Left forelimb (tissue), 1 donor: ENCODE measurements around the gene SLC8B1.

Source experiments
- DNase-seq: peaks from one replicate; pipeline ENCODE4 v3.0.0-alpha.2; 2018; ENCODE audit warnings: low spot score

The SLC8B1 gene

GRCh38 chr12:113318900-113319628, 15.8 kb downstream of the SLC8B1 start:
- DNase-seq: no peak

GRCh38 chr12:113318046-113318656, 16.8 kb downstream of the SLC8B1 start:
- DNase-seq: no peak

DNA sequence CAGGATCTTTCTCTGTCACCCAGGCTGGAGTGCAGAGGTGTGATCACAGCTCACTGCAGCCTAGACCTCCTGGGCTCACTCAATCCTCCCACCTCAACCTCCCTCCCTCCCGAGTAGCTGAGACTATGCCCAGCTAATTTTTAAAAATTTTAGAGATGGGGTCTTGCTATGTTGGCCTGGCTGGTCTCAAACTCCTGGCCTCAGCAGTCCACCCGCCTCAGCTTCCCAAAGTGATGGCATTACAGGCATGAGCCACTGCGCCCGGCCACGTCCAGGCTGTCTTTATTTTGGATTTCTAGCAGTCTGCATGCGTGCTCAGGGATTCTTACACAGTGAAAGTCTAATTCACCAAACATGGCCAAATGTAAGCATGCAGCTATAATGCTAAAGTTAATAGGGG, 17.8 kb downstream of the SLC8B1 start:
- DNase-seq: no peak

- no peak for DNase-seq
Measured at GRCh38 chr12:113316155-113316554, 18.8 kb downstream of the SLC8B1 start.

DNA sequence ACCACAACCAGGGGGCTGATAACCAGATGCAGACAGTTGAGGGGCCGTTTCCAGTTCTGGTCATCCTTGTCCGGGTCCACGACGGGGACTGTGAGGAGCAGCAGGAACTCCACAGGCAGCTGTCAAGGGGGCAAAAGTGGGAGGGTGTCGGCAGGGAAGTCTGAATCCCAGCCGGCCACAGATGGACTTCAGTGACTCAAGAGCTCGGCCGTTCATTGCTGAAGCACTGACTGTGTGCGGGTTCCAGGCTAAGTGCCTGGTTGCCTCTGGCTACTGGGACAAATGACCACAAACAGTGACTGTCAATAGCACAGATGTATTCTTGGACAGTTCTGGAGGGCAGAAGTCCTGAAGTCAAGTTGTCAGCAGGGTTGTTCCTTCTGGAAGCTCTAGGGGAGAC, 19.6 kb downstream of the SLC8B1 start:
- no peak for DNase-seq

DNA sequence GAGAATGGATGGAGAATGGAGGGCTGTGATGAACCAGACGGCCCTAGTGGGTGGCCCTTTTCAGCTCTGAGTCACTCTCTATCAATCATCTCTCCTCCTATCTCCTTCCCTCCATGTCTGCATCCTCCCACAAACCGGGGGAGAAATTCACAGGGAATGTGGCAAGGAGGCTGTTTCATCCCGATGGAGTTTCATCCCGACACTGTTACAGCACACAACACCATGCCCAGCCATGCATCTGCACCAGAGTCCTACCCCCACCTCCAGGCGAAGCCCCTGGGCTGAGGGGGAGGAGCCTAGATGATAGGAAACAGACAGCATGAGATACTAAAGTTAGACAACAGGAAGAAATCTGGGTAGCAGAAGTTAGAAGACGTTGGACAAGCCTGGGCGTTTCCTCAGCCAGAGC, 20.8 kb downstream of the SLC8B1 start:
- no peak for DNase-seq

GRCh38 chr12:113310489-113310888, 24.4 kb downstream of the SLC8B1 start:
- DNase-seq: no peak

GRCh38 chr12:113306382-113306781, 28.5 kb downstream of the SLC8B1 start:
- DNase-seq: no peak

DNA sequence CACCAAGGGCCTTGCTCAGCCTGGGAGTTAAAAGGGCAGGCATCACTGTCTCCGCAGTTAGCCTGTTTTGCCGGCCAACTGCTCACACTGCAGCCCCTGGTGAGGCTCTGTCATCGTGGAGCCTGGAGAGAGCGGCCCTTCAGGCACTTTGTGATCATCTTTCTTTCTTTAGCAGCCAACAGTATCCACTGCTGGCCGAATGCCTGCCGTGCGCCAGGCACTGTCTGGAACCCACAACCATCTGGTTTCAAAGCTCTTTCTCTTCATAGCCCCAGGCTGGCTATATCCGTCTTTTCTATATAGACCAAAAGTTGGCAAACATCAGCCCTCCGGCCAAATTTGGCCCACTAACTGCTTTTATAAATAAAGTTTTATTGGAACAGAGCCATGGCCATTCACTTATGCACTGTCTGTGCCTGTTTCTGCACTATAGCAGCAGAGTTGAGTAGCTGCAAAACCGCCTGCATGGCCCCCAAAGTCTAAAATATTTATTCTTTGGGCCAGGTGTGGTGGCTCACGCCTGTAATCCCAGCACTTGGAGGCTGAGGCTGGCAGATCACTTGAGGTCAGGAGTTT, 29.5 kb downstream of the SLC8B1 start:
- no peak for DNase-seq

DNA sequence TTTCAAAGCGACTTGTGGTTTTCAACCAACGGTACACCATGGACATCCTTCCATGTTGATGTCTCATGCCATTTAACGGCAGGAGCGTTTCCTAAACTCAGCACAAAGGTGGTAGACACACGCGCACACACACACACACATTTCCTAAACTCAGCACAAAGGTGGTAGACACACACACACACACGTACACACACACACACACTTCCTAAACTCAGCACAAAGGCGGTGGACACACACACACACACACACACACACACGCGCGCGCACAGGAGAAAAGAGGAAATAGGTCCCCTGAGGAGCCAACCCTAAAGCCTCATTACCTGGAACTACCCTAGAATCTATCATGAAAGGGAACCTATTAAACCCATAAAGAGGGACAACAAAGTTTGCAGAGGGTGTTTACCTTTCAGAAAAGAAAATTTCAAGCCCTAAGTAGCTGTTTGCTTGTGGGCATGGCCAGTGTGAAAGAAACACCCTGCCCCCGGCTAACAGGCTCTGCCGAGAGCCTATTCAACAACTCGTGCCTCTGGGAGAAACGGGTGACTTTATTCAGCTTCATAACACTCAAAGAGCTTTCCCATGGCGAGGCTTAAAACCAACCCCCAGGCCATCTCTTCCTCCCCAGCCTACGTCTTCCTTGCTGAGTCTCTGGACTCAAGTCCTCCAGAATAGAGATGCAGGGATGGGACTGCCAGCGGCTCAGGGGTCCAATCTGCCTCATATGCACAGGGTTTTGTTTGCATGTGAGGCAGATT, 31.8 kb downstream of the SLC8B1 start:
- no peak for DNase-seq

GRCh38 chr12:113302466-113302865, 32.4 kb downstream of the SLC8B1 start:
- no peak for DNase-seq

GRCh38 chr12:113301811-113302210, 33.1 kb downstream of the SLC8B1 start:
- DNase-seq: no peak

GRCh38 chr12:113299619-113300237, 35.2 kb downstream of the SLC8B1 start:
- DNase-seq: no peak

DNA sequence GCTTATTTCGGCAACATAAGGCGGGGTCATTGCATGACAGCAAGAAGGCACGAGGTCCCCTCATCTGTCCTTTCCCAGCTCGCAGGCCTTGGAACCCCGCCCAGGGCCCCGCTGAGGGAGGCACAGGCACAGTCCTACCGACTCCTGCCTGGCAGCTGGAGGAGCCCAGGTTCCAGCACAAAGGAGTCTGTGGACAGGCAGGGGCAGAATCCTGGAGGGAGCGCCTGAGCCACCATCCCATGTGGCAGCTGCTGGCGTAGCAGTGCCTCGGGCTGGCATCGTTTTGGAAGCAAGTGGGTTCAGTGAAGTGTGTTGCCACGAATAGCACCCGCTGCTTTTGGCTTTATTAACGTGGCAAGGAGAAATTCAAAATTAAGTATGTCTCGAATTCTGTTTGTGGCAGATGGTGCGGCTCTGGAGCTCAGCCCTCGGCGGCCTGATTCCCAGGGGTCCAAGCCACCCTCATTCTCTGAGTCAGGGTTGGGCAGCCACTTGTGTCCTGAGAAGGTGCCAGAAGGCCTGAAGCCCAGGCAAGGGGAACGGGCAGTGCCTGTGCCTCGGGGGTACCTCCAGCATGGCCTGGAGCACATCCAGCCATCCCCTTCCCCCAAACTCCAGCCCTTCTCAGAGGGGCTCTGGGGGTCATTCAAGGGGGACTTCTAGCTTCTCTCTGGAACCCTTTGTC, 35.9 kb downstream of the SLC8B1 start:
- no peak for DNase-seq

GRCh38 chr12:113298472-113298817, 36.5 kb downstream of the SLC8B1 start:
- DNase-seq: no peak

- DNase-seq: no peak
Measured at GRCh38 chr12:113297621-113298471, 37.1 kb downstream of the SLC8B1 start.

GRCh38 chr12:113297214-113297587, 37.7 kb downstream of the SLC8B1 start:
- DNase-seq: no peak

DNA sequence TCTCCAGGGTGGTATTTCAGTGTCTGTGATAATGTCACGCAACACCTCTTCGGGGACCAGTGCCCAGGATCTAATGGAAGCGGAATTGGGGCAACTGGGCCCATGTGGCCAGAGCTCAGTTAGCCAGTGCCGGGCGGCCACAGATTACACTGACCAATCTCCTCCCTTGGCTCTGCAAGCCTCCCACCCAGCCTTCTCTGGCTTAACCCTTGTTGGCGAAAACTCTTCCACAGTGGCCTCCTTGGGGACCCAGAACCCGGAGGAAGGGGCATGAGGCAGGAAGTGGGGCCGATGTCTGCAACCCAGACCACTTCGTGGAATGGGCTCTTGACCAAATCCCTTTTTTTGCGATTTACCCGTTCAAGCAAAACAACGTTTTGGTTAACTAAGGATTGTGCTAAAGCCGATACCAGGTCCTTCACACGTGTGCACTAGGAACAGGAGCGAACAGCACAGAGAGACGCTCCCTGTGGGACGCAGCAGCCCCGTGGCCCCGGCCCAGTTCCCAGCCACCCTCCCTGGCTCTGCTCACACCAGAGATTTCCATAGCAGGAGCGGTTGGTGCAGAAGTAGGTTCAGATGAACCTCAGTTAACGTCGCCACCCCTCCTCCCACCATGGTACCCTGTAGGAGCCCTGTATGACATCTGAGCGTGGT, 38.2 kb downstream of the SLC8B1 start:
- no peak for DNase-seq

DNA sequence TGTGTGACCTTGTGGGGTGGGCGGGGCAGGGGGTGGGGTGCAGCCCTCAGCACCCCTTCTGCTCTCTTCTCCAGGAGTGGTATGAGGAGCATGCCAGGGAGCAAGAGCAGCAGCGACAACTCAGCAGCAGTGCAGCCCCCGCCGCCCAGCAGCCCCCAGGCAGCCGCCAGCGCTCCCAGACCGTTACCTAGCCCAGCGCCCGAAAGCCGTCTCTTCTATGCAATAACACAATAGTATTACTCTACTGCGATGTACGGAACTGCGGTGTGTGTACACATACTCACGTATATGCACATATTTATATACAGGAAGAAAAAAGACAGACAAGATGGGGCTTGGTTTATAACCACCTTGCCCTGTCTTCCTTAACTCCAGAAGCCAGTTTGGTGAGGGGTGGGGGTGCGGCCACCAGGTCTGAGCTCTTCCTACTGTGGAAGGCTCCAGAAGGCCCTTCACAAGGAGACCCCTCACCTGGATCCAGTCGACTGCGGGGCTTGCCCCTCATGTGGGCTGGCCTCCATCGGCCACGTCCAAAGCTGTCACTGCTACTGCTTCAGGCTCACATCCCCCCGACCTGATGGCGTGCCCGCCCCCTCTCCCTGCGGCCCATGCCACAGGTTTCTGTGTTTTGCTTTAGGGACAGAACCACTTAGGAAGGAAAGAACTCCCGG, 38.9 kb downstream of the SLC8B1 start:
- DNase-seq: no peak

DNA sequence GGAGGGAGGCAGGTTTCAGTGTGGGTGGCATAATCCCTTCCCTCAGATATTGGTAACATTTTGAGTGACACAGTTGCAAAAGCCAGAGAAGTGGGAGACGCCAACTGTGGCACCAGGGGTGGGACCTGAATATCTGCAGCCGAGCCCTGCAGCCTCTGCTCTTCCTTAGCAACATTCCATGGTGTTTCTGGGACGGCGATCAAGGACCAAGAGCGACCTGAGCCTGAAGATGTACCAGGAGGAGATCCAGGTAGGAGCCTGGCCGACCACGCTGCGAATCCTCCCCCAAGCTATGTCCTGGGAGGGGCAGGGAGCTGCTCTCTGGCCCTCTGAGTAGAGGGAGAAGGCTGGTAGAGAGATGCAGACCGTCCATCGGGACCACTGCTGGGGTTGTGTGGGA, 41.8 kb downstream of the SLC8B1 start:
- no peak for DNase-seq
